Measurements from ENCODE around the gene CHM. TPM values are rescaled to one million over a fixed set of nuclear protein-coding genes. Genes with fewer than 3 reads are reported as not detected.
A peak's percentile ranks its signal among the peaks of the same experiment; 100 is the strongest.

CHM gene
- total and polyA plus RNA-seq, 11 donors = 5.0 to 21.3 (median 12.0) TPM

DNA sequence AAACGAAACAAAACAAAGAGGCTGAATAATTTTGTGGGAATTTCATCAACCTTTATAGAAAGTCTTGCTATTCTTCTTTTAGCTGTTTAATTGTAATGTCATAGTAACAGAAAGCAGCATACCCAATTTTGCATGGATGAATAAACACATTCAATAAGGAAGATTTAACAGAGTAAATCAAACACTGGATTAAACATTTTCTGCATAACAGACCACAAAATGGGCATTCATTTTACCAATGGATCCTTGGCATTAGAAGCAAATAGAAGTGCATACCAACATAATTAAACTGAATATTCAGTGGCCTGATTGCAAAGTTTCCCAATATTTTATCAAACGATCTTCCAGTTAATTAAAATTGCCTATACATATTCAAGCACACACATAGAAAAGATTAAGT is 4.4 kb upstream of the CHM start:
- DNase-seq (no peak), ATAC-seq (no peak)
- no peak overlapping the region for H3K27ac ChIP-seq
- H3K4me1 ChIP-seq = peaks cover 0 to under 1% (median 0%) of the 10 kb centered on the region in 12 donors
- WGBS, 4 donors = 41 to 72% (median 59%) methylated on average over 2 of the region's 2 CpGs
- no peak overlapping the region for H3K4me3 ChIP-seq
- no peaks in the 10 kb centered on the region for H3K9me3 ChIP-seq
- peaks cover 0 to 12% (median 0%) of the 10 kb centered on the region in 9 donors for H3K27me3 ChIP-seq
- intact Hi-C loops (cut with DNase I) = no loop called here
- H3K36me3 ChIP-seq = no peaks in the 10 kb centered on the region
- TF ChIP-seq, protein P1, sequence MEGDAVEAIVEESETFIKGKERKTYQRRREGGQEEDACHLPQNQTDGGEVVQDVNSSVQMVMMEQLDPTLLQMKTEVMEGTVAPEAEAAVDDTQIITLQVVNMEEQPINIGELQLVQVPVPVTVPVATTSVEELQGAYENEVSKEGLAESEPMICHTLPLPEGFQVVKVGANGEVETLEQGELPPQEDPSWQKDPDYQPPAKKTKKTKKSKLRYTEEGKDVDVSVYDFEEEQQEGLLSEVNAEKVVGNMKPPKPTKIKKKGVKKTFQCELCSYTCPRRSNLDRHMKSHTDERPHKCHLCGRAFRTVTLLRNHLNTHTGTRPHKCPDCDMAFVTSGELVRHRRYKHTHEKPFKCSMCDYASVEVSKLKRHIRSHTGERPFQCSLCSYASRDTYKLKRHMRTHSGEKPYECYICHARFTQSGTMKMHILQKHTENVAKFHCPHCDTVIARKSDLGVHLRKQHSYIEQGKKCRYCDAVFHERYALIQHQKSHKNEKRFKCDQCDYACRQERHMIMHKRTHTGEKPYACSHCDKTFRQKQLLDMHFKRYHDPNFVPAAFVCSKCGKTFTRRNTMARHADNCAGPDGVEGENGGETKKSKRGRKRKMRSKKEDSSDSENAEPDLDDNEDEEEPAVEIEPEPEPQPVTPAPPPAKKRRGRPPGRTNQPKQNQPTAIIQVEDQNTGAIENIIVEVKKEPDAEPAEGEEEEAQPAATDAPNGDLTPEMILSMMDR (IDR thresholded peaks at IDR 0.05) = no peak
- no peak for TF ChIP-seq POLR2A (IDR thresholded peaks at IDR 0.05)

DNA sequence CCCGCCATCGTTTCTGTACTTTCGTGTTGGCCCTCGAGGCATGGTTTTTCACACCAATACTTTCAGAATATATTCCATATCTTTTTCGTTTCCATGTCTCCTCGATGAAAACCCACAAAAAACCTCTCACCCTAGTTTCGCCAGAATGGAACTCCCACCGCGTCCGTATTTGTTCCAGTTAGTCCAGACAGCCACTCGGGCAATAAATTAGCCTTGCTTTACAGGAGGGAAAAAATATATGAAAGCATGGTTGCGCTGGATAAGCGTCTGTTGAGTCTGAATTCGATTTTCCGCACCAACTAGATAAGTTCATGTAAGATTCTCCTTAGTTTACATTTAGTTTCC is 550 bp upstream of the CHM start:
- TF ChIP-seq, protein P1 (IDR thresholded peaks at IDR 0.05) = no peak
- no peak for TF ChIP-seq POLR2A (IDR thresholded peaks at IDR 0.05)
- peaks cover 0 to 13% (median 5%) of the 10 kb centered on the region in 12 donors for H3K4me1 ChIP-seq
- H3K27me3 ChIP-seq = peaks cover 0 to 12% (median 0%) of the 10 kb centered on the region in 9 donors
- DNase-seq (no peak), ATAC-seq (no peak)
- peak overlapping the region; percentile 37 to 95 (median 68) for H3K4me3 ChIP-seq
- intact Hi-C loops (cut with DNase I) = no loop called here
- no peaks in the 10 kb centered on the region for H3K9me3 ChIP-seq
- no peaks in the 10 kb centered on the region for H3K36me3 ChIP-seq
- 22 to 49% (median 36%) methylated on average over 15 of the region's 15 CpGs for WGBS, 4 donors
- peak overlapping the region in 11 of 12 donors; percentile 67 to 93 (median 84) for H3K27ac ChIP-seq

DNA sequence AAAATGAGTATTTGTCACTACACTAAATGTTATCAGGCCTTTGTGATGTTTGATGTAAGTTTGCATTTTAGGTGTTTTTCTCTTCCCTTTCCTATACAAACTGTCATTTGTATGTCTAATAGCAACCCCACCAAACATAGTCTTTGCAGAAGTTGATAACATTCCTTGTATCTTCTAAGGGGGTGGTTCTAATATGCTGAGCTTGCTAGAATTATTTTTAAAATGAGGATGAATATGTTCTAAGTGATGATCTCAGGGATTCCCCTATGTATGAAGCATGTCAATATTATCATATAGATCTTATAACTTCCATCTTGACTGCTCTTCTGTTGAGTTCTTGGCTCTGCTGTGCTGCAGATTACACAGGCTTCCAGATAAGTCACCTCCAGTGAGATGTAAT is 3.1 kb downstream of the CHM start:
- Histone ChIP-seq H3K9me3 (no peaks in the 10 kb centered on the region), H3K27ac (no peak overlapping the region), H3K36me3 (no peaks in the 10 kb centered on the region), H3K4me1 (peaks cover 0 to 20% (median 5%) of the 10 kb centered on the region in 12 donors), H3K27me3 (no peaks in the 10 kb centered on the region), H3K4me3 (no peak overlapping the region)
- DNase-seq (no peak), ATAC-seq (no peak)
- intact Hi-C loops (cut with DNase I) = no loop called here
- no peak for TF ChIP-seq POLR2A (IDR thresholded peaks at IDR 0.05)
- TF ChIP-seq, protein P1 (IDR thresholded peaks at IDR 0.05) = no peak

DNA sequence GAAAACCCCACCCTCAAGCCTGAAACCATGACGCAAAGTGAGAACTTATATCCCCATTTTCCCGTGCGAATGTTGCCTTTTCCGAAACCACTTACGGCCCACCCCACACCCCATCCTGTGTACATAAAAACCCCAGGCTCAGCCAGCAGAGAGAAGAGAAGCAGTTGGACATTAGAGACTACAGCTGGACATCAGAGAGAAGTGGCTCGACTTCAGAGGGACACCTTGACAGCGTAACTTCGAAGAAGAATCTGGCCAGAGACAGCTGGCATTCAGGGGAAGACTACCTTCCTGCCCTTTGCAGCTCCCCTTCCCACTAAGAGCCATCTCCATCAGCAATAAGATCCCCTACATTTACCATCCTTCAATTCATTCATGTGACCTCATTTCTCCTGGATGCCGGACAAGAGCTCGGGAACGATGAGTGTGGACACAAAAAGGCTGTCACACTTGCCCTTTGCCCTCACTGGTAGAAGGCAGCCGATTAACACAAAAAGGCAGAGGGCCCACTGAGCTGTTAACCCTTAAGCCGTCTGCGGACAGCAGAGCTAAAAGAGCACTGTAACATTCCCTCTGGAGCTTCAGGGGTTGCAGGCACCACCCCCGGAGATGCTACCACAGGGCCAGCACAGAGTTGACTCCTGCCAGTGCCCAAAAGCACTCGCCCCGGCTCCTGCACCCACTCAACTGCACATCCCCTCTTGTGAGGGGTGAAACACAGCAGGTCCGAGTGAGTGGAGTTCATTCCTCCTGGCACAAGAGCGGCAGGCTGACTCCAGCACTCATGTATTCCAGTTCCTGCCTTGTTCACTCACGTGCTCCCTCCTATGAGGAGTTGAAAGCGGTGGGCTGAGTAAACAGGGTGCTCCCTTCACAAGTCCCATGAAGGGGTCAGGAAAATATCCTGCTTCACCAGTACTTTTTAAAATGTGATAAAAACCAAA is 7.5 kb downstream of the CHM start:
- Histone ChIP-seq H3K4me3 (no peak overlapping the region), H3K36me3 (no peaks in the 10 kb centered on the region), H3K27ac (no peak overlapping the region), H3K27me3 (no peaks in the 10 kb centered on the region), H3K9me3 (no peaks in the 10 kb centered on the region), H3K4me1 (peaks cover 0 to 8% (median 0%) of the 10 kb centered on the region in 12 donors)
- peak in 2 of 4 donors; percentile 42 to 68 for ATAC-seq
- no peak for DNase-seq
- TF ChIP-seq, protein P1 (IDR thresholded peaks at IDR 0.05) = no peak
- TF ChIP-seq POLR2A (IDR thresholded peaks at IDR 0.05) = no peak
- intact Hi-C loops (cut with DNase I) = no loop called here
- 67 to 74% (median 71%) methylated on average over 16 to 21 of the region's 21 CpGs for WGBS, 4 donors
